ENCODE results near the gene CSNK2B. TPM values are rescaled to one million over a fixed set of nuclear protein-coding genes. Genes with fewer than 3 reads are reported as not detected.

CSNK2B gene
- total RNA-seq, 1 experiment from 2014 or later, result 221 TPM

- Histone ChIP-seq H3K27me3 (replicated peaks; ENCODE audit: control insufficient read depth, insufficient read depth, low read length) (no peaks in the 10 kb centered on the region), H3K4me3 (ENCODE audit: low read depth, low read length) (no peak overlapping the region), H3K9me3 (no peaks in the 10 kb centered on the region), H3K4me1 (no peaks in the 10 kb centered on the region), H3K36me3 (ENCODE audit: control insufficient read depth, insufficient read depth, low read length) (peaks cover 4% of the 10 kb centered on the region)
- Mint-ChIP-seq H3K4me3 (ENCODE audit: unreplicated experiment) (no peak overlapping the region), H3K36me3 (ENCODE audit: insufficient read depth, unreplicated experiment) (peaks cover 99% of the 10 kb centered on the region), H3K27ac (ENCODE audit: unreplicated experiment) (peak overlapping the region; percentile 39), H3K9me3 (ENCODE audit: unreplicated experiment) (no peaks in the 10 kb centered on the region), H3K4me1 (ENCODE audit: low read depth, unreplicated experiment) (no peaks in the 10 kb centered on the region), H3K27me3 (ENCODE audit: insufficient read depth, unreplicated experiment) (no peaks in the 10 kb centered on the region)
- intact Hi-C loops (cut with micrococcal nuclease; ENCODE audit: unreplicated experiment), result no loop called here
- no peak for DNase-seq
- no TSS peak for BruUV-seq (replicated peaks)
- TF ChIP-seq CTCF (IDR thresholded peaks at IDR 0.05; ENCODE audit: insufficient read depth in 1 of 2, low read depth in 1 of 2, low read length in 1 of 2, severe bottlenecking in 1 of 2, unreplicated experiment in 1 of 2), result no peak
- ChIA-PET CTCF (no interaction called here), POLR2A (interaction anchor here (0.6 kb wide), 1 partner anchor 90 kb away, joined by 4 read pairs; no protein-coding TSS in a partner anchor)
Measured at GRCh38 chr6:31634131-31634530, 31.7 kb upstream of the CSNK2B start.

- BruUV-seq (replicated peaks), result no TSS peak
- Mint-ChIP-seq H3K9me3 (ENCODE audit: unreplicated experiment) (no peaks in the 10 kb centered on the region), H3K4me3 (ENCODE audit: unreplicated experiment) (no peak overlapping the region), H3K27ac (ENCODE audit: unreplicated experiment) (no peak overlapping the region), H3K36me3 (ENCODE audit: insufficient read depth, unreplicated experiment) (peaks cover 99% of the 10 kb centered on the region), H3K27me3 (ENCODE audit: insufficient read depth, unreplicated experiment) (no peaks in the 10 kb centered on the region), H3K4me1 (ENCODE audit: low read depth, unreplicated experiment) (no peaks in the 10 kb centered on the region)
- DNase-seq, result no peak
- ChIA-PET CTCF (interaction anchor here (0.6 kb wide), 1 partner anchor 255 kb away, joined by 3 read pairs; no protein-coding TSS in a partner anchor), POLR2A (interaction anchor here (0.6 kb wide), 1 partner anchor 54 kb away, joined by 3 read pairs; no protein-coding TSS in a partner anchor)
- intact Hi-C loops (cut with micrococcal nuclease; ENCODE audit: unreplicated experiment), result no loop called here
- H3K36me3 ChIP-seq (ENCODE audit: control insufficient read depth, insufficient read depth, low read length), result peaks cover 5% of the 10 kb centered on the region
- no peaks in the 10 kb centered on the region for H3K9me3 ChIP-seq
- no peak for TF ChIP-seq CTCF (IDR thresholded peaks at IDR 0.05; ENCODE audit: insufficient read depth in 1 of 2, low read depth in 1 of 2, low read length in 1 of 2, severe bottlenecking in 1 of 2, unreplicated experiment in 1 of 2)
- H3K4me1 ChIP-seq, result no peaks in the 10 kb centered on the region
- H3K4me3 ChIP-seq (ENCODE audit: low read depth, low read length), result no peak overlapping the region
- H3K27me3 ChIP-seq (replicated peaks; ENCODE audit: control insufficient read depth, insufficient read depth, low read length), result no peaks in the 10 kb centered on the region
Measured at GRCh38 chr6:31634969-31635575, 30.8 kb upstream of the CSNK2B start.

GRCh38 chr6:31636698-31637596 lies 28.9 kb upstream of the CSNK2B start:
- DNase-seq, result no peak
- H3K4me3 Mint-ChIP-seq (ENCODE audit: unreplicated experiment), result no peak overlapping the region
- peak overlapping the region; percentile 67 for H3K27ac Mint-ChIP-seq (ENCODE audit: unreplicated experiment)
- Histone ChIP-seq H3K36me3 (ENCODE audit: control insufficient read depth, insufficient read depth, low read length) (peaks cover 8% of the 10 kb centered on the region), H3K9me3 (no peaks in the 10 kb centered on the region), H3K27me3 (replicated peaks; ENCODE audit: control insufficient read depth, insufficient read depth, low read length) (no peaks in the 10 kb centered on the region), H3K4me1 (no peaks in the 10 kb centered on the region), H3K4me3 (ENCODE audit: low read depth, low read length) (no peak overlapping the region)
- H3K4me1 Mint-ChIP-seq (ENCODE audit: low read depth, unreplicated experiment), result no peaks in the 10 kb centered on the region
- TF ChIP-seq CTCF (IDR thresholded peaks at IDR 0.05; ENCODE audit: insufficient read depth in 1 of 2, low read depth in 1 of 2, low read length in 1 of 2, severe bottlenecking in 1 of 2, unreplicated experiment in 1 of 2), result no peak
- H3K36me3 Mint-ChIP-seq (ENCODE audit: insufficient read depth, unreplicated experiment), result peaks cover 95% of the 10 kb centered on the region
- intact Hi-C loops (cut with micrococcal nuclease; ENCODE audit: unreplicated experiment), result no loop called here
- BruUV-seq (replicated peaks), result TSS peak; percentile 18
- H3K9me3 Mint-ChIP-seq (ENCODE audit: unreplicated experiment), result no peaks in the 10 kb centered on the region
- CTCF ChIA-PET, result interaction anchor here (0.6 to 1.0 kb wide), 2 partner anchors 24 to 141 kb away, joined by 3 to 4 read pairs; partner anchors contain the start of gene C6orf47
- H3K27me3 Mint-ChIP-seq (ENCODE audit: insufficient read depth, unreplicated experiment), result no peaks in the 10 kb centered on the region
- POLR2A ChIA-PET, result interaction anchor here (1.0 kb wide), 1 partner anchor 19 kb away, joined by 4 read pairs; the partner anchor contains the start of gene APOM

Measured in Caco-2 (cell line).